GM21526 (cell line): ENCODE measurements around the gene CACNG5.
"Not testable (repeated sequence)": the region's sequence is repeated elsewhere in the genome, so short reads cannot be mapped to it uniquely, and the experiment has no call there.

ENCODE experiments used
- ATAC-seq: cut with Tn5 transposase; IDR thresholded peaks from one replicate; pipeline ENCODE4 v1.9.1; 2021; ENCODE audit warnings: moderate library complexity; ENCODE audit not compliant: unreplicated experiment, low FRiP score

The CACNG5 gene

DNA sequence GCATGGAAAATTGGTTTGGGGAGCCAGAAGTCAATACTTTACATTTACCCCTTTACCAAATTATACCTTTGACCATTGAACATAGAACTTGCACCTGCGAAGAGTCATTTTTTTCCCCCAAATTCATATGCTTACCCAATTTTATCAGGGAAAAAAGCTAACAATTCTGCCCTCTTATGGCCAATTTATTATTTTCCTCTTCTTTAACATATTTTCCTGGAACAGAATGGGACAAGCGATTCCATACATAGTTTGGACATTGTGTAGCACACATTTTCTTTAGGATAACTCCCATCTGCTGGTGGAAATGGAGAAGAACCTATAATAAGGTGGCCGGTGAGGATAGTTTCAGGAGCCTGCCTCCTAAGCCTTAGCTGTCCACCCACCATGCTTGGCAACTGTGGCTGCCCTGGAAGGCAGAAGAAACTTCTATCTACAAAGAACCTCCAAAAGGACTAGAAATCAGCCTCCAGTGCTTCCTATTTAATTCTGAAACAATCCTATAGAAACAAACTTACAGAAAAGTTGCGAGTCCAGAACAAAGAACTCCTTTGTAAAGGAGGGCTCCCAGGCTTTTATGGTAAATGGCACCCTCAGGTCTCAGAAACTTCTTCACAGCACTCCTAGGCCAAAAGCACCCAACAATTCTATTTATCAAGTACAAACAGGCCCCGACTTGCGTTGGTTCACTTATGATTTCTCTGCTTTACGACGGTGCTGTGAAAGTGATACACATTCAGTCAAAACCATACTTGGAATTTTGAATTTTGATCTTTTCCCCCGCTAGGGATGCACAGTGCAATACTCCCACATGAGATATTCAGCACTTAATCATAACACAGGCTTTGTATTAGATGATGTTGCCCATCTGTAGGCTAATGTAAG lies 65.5 kb downstream of the CACNG5 start:
- ATAC-seq, result no peak

- not testable (repeated sequence) for ATAC-seq
Measured at GRCh38 chr17:66903296-66903695, 68.4 kb downstream of the CACNG5 start.

- no peak for ATAC-seq
Measured at GRCh38 chr17:66903781-66904180, 68.9 kb downstream of the CACNG5 start.

GRCh38 chr17:66904760-66905624 lies 70.1 kb downstream of the CACNG5 start:
- no peak for ATAC-seq

DNA sequence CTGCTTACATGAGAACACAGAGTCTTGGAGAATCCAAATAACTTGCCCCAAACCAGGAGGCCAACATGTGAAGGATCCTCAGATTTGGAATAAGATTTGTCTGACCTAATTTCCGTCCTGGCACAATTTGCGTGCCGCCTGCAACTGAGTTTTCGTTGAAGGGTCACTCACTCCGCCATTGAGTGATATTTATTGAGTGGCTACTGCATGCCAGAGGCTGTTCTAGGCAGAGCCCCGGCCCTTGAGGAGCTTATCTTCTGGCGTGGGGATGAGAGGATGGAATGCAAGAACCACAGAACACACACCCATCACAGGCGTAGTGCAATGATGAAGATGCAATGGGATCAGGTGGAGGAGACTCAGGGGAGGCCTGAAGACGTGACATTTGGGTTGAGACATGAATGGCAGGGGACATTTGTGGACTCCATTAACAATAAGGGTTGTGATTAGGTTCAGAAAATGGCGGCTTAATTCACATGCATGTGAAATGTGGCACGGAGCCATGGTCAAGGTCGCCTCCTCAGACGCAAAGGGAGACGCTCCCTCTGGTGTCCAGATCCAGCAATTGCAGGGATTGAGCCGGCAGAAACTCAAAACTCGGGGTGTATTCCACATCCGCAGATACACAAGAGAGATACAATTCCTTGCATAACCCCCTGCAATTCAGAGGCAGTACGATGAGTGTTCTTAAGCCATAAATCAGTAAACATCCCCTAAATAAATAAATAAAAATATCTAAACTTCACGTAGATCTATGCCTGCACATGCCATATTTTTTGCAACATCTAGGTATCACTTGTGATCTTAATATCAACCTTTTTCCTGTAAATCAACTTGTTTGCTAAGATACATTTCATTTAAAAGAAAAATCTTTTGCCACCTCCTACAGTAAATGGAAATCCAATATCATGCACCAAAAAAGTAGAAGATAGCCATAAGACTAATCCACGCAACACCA lies 71.7 kb downstream of the CACNG5 start:
- no peak for ATAC-seq

GRCh38 chr17:66909804-66910373 lies 75.0 kb downstream of the CACNG5 start:
- ATAC-seq, result no peak

GRCh38 chr17:66910651-66911285 lies 75.9 kb downstream of the CACNG5 start:
- no peak for ATAC-seq

GRCh38 chr17:66915204-66915611 lies 80.3 kb downstream of the CACNG5 start:
- ATAC-seq, result no peak

DNA sequence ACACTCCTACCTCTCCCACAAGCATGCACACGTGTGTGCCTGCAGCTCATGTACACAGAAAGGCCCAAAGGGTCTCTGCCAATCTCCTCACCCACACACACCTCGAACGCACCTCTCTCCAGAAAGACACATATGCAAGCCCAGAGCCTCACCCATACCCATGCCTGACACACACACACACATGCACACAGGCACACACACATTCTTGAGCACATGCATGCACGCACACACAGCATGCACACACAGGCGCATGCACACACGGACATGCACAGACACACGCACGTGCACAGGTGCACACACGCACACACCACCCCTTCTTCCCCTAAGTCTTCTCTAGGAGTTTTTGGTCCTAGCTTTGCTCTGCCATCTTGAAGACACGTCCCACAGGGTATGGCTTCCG lies 80.9 kb downstream of the CACNG5 start:
- no peak for ATAC-seq

DNA sequence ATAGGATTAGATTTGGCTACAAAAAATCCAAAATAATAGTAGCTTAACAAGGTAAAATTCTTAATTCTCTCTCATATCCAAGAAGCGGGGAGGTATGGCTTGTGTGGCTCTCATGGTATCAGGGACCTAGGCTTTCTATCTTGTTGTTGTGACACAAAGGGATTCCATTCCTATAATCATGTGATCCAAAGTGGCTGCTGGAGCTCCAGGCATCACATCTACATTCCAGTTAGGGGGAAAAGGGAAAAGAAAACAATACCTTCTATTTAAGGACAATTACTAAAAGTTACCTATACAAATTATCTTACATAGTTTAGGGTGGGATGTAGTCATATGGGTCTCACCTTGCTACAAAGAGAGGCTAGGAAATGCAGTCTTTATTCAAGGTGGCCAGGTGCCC lies 82.0 kb downstream of the CACNG5 start:
- no peak for ATAC-seq

DNA sequence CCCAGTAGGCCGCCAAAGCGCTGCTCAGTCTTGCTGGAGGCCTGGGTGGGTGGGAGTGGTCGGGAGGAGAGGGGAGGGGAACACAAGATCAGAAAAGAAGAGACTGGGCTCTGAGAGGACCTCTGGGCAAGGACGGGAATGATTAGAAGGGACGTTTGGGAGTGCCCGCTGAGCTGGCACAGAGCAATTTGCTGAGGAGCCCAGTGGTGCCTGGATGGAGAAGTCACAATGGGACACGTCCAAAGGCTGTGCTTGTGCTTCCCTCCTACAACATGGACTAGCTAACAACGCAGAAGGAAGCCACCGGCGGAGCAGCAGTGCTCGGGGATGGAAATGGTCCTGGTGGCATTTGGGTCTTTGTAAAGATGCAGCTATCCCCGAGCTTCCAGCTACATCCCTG lies 84.0 kb downstream of the CACNG5 start:
- no peak for ATAC-seq

DNA sequence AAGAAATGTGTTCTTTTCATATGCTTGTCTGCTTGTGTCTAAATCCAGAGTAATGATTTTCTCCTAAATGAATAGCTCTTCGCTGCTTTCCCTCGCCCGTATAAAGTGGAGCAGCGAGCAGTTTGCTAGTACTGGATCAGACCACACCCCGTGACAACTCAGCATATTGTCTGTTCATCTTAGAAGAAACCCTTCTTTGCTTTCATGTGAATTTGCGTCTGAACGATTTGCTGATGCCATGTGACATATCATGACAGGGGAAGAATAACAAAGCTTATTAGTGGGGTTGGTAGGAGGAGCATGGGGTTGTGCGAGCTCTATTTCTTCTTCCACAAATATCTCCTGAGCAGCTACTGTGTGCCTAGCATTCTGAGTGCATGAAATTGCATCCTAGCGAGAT lies 85.5 kb downstream of the CACNG5 start:
- no peak for ATAC-seq

GRCh38 chr17:66920950-66921349 lies 86.0 kb downstream of the CACNG5 start:
- ATAC-seq, result no peak

GRCh38 chr17:66923886-66924285 lies 89.0 kb downstream of the CACNG5 start:
- no peak for ATAC-seq

GRCh38 chr17:66925811-66926500 lies 91.0 kb downstream of the CACNG5 start:
- no peak for ATAC-seq

DNA sequence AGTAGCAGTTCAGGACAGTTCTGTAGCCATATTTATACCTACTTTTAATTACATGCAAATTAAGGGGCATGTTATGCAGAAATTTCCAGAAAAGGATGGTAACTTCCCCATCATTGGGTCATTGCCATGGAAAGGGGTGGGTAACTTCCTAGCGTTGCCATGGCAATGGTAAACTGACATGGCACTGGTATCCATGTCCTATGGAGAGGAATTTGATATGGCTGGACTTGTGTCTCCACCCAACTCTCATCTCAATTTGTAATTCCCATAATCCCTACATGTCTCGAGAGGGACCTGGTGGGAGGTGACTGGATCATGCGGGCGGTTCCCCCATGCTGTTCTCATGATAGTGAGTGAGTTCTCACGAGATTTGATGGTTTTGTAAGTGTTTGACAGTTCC lies 94.0 kb downstream of the CACNG5 start:
- no peak for ATAC-seq

DNA sequence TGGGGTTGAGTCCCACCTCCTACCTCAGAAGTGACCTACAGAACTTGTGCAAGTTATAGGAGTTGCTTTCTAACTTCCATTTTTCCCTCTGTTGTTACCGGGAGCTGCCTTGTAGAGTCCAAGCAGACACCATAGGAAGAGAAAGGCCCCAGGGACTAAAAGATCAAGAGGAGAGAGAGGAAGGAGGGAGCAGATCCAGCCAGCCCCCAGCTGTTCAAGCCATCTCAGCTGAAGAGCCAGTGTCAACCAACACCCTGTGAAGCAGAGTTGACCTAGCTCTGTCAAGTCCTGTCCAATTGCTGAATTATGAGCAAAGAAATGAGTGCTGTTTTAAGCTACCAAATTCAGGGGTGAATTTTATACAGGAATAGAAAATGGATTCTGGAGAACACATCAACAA lies 94.7 kb downstream of the CACNG5 start:
- no peak for ATAC-seq

- ATAC-seq, result no peak
Measured at GRCh38 chr17:66930933-66931332, 96.0 kb downstream of the CACNG5 start.

DNA sequence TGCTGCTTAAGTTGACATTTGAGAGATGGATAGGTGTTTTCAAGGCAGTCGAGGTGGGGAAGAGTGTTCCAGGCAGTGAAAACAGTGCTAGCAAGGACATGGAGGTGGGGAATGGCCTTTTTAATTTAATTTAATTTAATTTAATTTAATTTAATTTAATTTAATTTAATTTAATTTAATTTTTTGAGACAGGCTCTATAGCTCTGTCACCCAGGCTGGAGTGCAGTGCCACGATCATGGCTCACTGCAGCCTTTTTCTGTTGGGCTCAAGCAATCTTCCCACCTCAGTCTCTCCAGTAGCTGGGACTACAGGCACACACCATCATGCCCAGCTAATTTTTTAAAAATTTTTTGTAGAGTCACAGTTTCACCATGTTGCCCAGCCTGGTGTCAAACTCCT lies 97.4 kb downstream of the CACNG5 start:
- ATAC-seq, result no peak
